Measurements from ENCODE around the gene RAMP2. TPM values are rescaled to one million over a fixed set of nuclear protein-coding genes. Genes with fewer than 3 reads are reported as not detected.
A peak's percentile ranks its signal among the peaks of the same experiment; 100 is the strongest.

The RAMP2 gene
- total and polyA plus RNA-seq, 2 of the 13 experiments (the other 11 are each of a cell fraction or from before 2014, with no cell fraction given) = 1.4 to 5.2 TPM

DNA sequence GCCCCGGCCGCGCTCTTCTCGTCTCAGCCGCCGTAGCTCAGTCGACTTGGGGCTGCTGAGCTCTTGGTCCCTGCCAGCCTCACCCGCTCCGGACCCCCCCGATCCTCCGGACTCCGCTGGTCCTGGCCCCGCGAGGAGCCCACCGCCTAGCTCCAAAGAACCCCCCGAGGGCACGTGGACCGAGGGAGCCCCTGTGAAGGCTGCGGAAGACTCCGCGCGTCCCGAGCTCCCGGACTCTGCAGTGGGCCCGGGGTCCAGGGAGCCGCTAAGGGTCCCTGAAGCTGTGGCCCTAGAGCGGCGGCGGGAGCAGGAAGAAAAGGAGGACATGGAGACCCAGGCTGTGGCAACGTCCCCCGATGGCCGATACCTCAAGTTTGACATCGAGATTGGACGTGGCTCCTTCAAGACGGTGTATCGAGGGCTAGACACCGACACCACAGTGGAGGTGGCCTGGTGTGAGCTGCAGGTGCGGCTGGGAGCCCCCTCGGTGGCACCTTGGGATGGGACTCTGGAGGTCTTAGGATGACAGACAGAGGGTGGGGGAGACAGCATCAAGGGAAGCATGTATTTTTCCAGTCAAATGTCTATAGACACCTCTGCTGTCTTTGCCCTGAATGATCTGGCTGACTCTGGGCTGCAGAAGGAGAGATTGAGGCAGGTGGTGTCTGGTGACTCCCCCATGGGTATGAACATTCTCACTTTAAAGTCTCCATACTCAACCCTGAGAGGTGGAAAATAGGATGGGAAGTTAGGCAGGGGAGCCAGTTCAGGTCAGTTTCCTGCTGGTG is 20.0 kb downstream of the RAMP2 start (continued):
- TF ChIP-seq, protein P1, sequence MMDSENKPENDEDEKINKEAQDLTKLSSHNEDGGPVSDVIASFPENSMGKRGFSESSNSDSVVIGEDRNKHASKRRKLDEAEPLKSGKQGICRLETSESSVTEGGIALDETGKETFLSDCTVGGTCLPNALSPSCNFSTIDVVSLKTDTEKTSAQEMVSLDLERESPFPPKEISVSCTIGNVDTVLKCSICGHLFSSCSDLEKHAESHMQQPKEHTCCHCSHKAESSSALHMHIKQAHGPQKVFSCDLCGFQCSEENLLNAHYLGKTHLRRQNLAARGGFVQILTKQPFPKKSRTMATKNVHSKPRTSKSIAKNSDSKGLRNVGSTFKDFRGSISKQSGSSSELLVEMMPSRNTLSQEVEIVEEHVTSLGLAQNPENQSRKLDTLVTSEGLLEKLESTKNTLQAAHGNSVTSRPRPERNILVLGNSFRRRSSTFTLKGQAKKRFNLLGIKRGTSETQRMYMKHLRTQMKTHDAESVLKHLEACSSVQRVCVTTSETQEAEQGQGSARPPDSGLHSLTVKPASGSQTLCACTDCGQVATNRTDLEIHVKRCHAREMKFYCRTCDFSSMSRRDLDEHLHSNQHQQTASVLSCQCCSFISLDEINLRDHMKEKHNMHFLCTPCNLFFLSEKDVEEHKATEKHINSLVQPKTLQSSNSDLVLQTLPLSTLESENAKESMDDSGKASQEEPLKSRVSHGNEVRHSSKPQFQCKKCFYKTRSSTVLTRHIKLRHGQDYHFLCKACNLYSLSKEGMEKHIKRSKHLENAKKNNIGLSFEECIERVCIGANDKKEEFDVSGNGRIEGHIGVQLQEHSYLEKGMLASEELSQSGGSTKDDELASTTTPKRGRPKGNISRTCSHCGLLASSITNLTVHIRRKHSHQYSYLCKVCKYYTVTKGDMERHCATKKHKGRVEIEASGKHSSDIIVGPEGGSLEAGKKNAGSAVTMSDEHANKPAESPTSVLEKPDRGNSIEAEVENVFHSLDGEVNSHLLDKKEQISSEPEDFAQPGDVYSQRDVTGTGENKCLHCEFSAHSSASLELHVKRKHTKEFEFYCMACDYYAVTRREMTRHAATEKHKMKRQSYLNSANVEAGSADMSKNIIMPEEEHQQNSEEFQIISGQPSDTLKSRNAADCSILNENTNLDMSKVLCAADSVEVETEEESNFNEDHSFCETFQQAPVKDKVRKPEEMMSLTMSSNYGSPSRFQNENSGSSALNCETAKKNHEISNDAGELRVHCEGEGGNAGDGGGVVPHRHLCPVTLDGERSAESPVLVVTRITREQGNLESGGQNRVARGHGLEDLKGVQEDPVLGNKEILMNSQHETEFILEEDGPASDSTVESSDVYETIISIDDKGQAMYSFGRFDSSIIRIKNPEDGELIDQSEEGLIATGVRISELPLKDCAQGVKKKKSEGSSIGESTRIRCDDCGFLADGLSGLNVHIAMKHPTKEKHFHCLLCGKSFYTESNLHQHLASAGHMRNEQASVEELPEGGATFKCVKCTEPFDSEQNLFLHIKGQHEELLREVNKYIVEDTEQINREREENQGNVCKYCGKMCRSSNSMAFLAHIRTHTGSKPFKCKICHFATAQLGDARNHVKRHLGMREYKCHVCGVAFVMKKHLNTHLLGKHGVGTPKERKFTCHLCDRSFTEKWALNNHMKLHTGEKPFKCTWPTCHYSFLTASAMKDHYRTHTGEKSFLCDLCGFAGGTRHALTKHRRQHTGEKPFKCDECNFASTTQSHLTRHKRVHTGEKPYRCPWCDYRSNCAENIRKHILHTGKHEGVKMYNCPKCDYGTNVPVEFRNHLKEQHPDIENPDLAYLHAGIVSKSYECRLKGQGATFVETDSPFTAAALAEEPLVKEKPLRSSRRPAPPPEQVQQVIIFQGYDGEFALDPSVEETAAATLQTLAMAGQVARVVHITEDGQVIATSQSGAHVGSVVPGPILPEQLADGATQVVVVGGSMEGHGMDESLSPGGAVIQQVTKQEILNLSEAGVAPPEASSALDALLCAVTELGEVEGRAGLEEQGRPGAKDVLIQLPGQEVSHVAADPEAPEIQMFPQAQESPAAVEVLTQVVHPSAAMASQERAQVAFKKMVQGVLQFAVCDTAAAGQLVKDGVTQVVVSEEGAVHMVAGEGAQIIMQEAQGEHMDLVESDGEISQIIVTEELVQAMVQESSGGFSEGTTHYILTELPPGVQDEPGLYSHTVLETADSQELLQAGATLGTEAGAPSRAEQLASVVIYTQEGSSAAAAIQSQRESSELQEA (CRISPR knock-in tag; IDR thresholded peaks at IDR 0.05; ENCODE audit: not compliant biosample characterization) = no peak
- TF ChIP-seq TBX3 (IDR thresholded peaks at IDR 0.05; ENCODE audit: borderline replicate concordance) = no peak
- no peak for TF ChIP-seq CC2D1A (CRISPR knock-in tag; IDR thresholded peaks at IDR 0.05)
- TF ChIP-seq ZNF101 (CRISPR knock-in tag; IDR thresholded peaks at IDR 0.05; ENCODE audit: borderline replicate concordance, low read depth) = no peak
- TF ChIP-seq, protein P2, sequence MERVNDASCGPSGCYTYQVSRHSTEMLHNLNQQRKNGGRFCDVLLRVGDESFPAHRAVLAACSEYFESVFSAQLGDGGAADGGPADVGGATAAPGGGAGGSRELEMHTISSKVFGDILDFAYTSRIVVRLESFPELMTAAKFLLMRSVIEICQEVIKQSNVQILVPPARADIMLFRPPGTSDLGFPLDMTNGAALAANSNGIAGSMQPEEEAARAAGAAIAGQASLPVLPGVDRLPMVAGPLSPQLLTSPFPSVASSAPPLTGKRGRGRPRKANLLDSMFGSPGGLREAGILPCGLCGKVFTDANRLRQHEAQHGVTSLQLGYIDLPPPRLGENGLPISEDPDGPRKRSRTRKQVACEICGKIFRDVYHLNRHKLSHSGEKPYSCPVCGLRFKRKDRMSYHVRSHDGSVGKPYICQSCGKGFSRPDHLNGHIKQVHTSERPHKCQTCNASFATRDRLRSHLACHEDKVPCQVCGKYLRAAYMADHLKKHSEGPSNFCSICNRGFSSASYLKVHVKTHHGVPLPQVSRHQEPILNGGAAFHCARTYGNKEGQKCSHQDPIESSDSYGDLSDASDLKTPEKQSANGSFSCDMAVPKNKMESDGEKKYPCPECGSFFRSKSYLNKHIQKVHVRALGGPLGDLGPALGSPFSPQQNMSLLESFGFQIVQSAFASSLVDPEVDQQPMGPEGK (CRISPR knock-in tag; IDR thresholded peaks at IDR 0.05) = no peak
- TF ChIP-seq ONECUT2 (CRISPR knock-in tag; IDR thresholded peaks at IDR 0.05) = no peak
- no peak for TF ChIP-seq CBFB (CRISPR knock-in tag; IDR thresholded peaks at IDR 0.05)
- TF ChIP-seq DR1 (CRISPR knock-in tag; IDR thresholded peaks at IDR 0.05) = no peak
- no peak for TF ChIP-seq TRIM24 (CRISPR knock-in tag; IDR thresholded peaks at IDR 0.05)
- TF ChIP-seq, protein P3, sequence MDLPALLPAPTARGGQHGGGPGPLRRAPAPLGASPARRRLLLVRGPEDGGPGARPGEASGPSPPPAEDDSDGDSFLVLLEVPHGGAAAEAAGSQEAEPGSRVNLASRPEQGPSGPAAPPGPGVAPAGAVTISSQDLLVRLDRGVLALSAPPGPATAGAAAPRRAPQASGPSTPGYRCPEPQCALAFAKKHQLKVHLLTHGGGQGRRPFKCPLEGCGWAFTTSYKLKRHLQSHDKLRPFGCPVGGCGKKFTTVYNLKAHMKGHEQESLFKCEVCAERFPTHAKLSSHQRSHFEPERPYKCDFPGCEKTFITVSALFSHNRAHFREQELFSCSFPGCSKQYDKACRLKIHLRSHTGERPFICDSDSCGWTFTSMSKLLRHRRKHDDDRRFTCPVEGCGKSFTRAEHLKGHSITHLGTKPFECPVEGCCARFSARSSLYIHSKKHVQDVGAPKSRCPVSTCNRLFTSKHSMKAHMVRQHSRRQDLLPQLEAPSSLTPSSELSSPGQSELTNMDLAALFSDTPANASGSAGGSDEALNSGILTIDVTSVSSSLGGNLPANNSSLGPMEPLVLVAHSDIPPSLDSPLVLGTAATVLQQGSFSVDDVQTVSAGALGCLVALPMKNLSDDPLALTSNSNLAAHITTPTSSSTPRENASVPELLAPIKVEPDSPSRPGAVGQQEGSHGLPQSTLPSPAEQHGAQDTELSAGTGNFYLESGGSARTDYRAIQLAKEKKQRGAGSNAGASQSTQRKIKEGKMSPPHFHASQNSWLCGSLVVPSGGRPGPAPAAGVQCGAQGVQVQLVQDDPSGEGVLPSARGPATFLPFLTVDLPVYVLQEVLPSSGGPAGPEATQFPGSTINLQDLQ (CRISPR knock-in tag; IDR thresholded peaks at IDR 0.05) = no peak
- TF ChIP-seq ZFP36L2 (CRISPR knock-in tag; IDR thresholded peaks at IDR 0.05) = no peak
- no peak for TF ChIP-seq ZNF746 (CRISPR knock-in tag; IDR thresholded peaks at IDR 0.05)
- TF ChIP-seq YEATS4 (CRISPR knock-in tag; IDR thresholded peaks at IDR 0.05; ENCODE audit: borderline replicate concordance) = 0 out of 2 replicates have a peak, but pooled peaks have one; percentile 0
- no peak for TF ChIP-seq ZMYM2 (CRISPR knock-in tag; IDR thresholded peaks at IDR 0.05)
- no peak for TF ChIP-seq NFATC3 (CRISPR knock-in tag; IDR thresholded peaks at IDR 0.05)
- TF ChIP-seq MAFG (CRISPR knock-in tag; IDR thresholded peaks at IDR 0.05) = no peak
- no peak for TF ChIP-seq NPAS2 (CRISPR knock-in tag; IDR thresholded peaks at IDR 0.05; ENCODE audit: borderline replicate concordance)
